ENCODE measurements around the gene PSORS1C2. TPM values are rescaled to one million over a fixed set of nuclear protein-coding genes. Genes with fewer than 3 reads are reported as not detected.

Gene PSORS1C2
- total RNA-seq, 1 experiment from 2014 or later: 0.33 TPM

- no peak overlapping the region for H2AK5ac ChIP-seq (ENCODE audit: insufficient read length, low read length)
- H2BK15ac ChIP-seq (ENCODE audit: low read depth, low read length): no peak overlapping the region
- H2BK120ac ChIP-seq (ENCODE audit: low read depth, low read length, poor library complexity, severe bottlenecking): no peak overlapping the region
- H3K14ac ChIP-seq (ENCODE audit: insufficient read depth, low read length): no peak overlapping the region
- H2BK5ac ChIP-seq (ENCODE audit: insufficient read length, low read length): no peak overlapping the region
- no peak overlapping the region for H4K5ac ChIP-seq (ENCODE audit: insufficient read length, low read depth, low read length)
- H3K27ac ChIP-seq (ENCODE audit: insufficient read length, low read depth, low read length): no peak overlapping the region
- no peaks in the 10 kb centered on the region for H3K27me3 ChIP-seq (ENCODE audit: insufficient read depth, low read length)
- DNase-seq: no peak
- H4K8ac ChIP-seq (replicated peaks; ENCODE audit: insufficient read length, low read depth, low read length): no peak overlapping the region
- H2AFZ ChIP-seq (ENCODE audit: low read length): no peak overlapping the region
- no peak overlapping the region for H3K4me3 Mint-ChIP-seq
- no peak overlapping the region for H3K56ac ChIP-seq (ENCODE audit: insufficient read length, low read depth, low read length)
- no CpG with 5 or more reads among the region's 10 CpGs for WGBS (ENCODE audit: extremely low coverage, insufficient read length, low lambda C conversion rate)
- no peaks in the 10 kb centered on the region for H3K9me3 Mint-ChIP-seq
- H3K4ac ChIP-seq (ENCODE audit: low read depth, low read length): no peak overlapping the region
- H3K23ac ChIP-seq (ENCODE audit: insufficient read length, low read depth, low read length): no peak overlapping the region
- H3K36me3 Mint-ChIP-seq (ENCODE audit: insufficient read depth in 1 of 3, low read depth in 3 of 3): peaks cover 27 to 66% (median 64%) of the 10 kb centered on the region in 3 experiments; a peak in 6 of 7 replicates
- no peaks in the 10 kb centered on the region for H3K79me2 ChIP-seq (ENCODE audit: insufficient read depth, low read length)
- H3K4me2 ChIP-seq (ENCODE audit: insufficient read depth, insufficient read length, low read length): no peak overlapping the region
- H2BK20ac ChIP-seq (ENCODE audit: low read depth, low read length, poor library complexity, severe bottlenecking): no peak overlapping the region
- no peak overlapping the region for H3K18ac ChIP-seq (ENCODE audit: insufficient read length, low read depth, low read length)
- no peak overlapping the region for H3T11ph ChIP-seq (ENCODE audit: low read length)
- H4K20me1 ChIP-seq (ENCODE audit: control insufficient read depth, insufficient read depth, insufficient read length): no peaks in the 10 kb centered on the region
- peak overlapping the region in 1 of 3 experiments; percentile 73; a peak in 1 of 7 replicates for H3K27ac Mint-ChIP-seq
- no peaks in the 10 kb centered on the region for H3K23me2 ChIP-seq (ENCODE audit: insufficient read length, low read depth, low read length, poor library complexity, severe bottlenecking)
- H3K9ac ChIP-seq (ENCODE audit: extremely low read depth, insufficient read length, low read length): no peak overlapping the region
- H3K4me1 Mint-ChIP-seq: peaks cover 20 to 21% of the 10 kb centered on the region in 2 experiments
- no peaks in the 10 kb centered on the region for H3K79me1 ChIP-seq (ENCODE audit: insufficient read depth, low read depth, low read length, poor library complexity, severe bottlenecking)
- H4K91ac ChIP-seq (ENCODE audit: insufficient read length, low read depth, low read length): no peak overlapping the region
- no peaks in the 10 kb centered on the region for H3K27me3 Mint-ChIP-seq (ENCODE audit: low read depth)
- H3K4me1 ChIP-seq (ENCODE audit: insufficient read depth, low read length): no peaks in the 10 kb centered on the region
- H2BK12ac ChIP-seq (ENCODE audit: insufficient read length, low read depth, low read length): no peak overlapping the region
- no peaks in the 10 kb centered on the region for H3K9me3 ChIP-seq (ENCODE audit: control insufficient read depth, low read depth, low read length)
- TF ChIP-seq, protein P1, sequence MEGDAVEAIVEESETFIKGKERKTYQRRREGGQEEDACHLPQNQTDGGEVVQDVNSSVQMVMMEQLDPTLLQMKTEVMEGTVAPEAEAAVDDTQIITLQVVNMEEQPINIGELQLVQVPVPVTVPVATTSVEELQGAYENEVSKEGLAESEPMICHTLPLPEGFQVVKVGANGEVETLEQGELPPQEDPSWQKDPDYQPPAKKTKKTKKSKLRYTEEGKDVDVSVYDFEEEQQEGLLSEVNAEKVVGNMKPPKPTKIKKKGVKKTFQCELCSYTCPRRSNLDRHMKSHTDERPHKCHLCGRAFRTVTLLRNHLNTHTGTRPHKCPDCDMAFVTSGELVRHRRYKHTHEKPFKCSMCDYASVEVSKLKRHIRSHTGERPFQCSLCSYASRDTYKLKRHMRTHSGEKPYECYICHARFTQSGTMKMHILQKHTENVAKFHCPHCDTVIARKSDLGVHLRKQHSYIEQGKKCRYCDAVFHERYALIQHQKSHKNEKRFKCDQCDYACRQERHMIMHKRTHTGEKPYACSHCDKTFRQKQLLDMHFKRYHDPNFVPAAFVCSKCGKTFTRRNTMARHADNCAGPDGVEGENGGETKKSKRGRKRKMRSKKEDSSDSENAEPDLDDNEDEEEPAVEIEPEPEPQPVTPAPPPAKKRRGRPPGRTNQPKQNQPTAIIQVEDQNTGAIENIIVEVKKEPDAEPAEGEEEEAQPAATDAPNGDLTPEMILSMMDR (conservative IDR thresholded peaks at IDR 0.05): no peak
These were observed 6.5 kb upstream of the PSORS1C2 start for GRCh38 chr6:31145386-31145785.
